ENCODE data around the gene FAM83C.
"Not testable (repeated sequence)": the region's sequence is repeated elsewhere in the genome, so short reads cannot be mapped to it uniquely, and the experiment has no call there.

FAM83C gene

GRCh38 chr20:35260426-35260825 is 31.8 kb downstream of the FAM83C start:
- ChIA-PET POLR2A (no interaction called here), CTCF (no interaction called here)
- no peak for TF ChIP-seq FOXM1 (IDR thresholded peaks at IDR 0.05; ENCODE audit: borderline replicate concordance)
- TF ChIP-seq CTBP1 (IDR thresholded peaks at IDR 0.05; ENCODE audit: borderline replicate concordance): no peak
- TF ChIP-seq ARNT (IDR thresholded peaks at IDR 0.05): no peak
- no peak for TF ChIP-seq ZNF384 (IDR thresholded peaks at IDR 0.05)
- no peak for TF ChIP-seq NFRKB (IDR thresholded peaks at IDR 0.05)
- no peak for TF ChIP-seq LEF1 (IDR thresholded peaks at IDR 0.05; ENCODE audit: borderline replicate concordance)
- TF ChIP-seq HDGF (IDR thresholded peaks at IDR 0.05; ENCODE audit: borderline replicate concordance): no peak
- TF ChIP-seq FOXK2 (IDR thresholded peaks at IDR 0.05): no peak
- no peak for TF ChIP-seq FOXA1 (IDR thresholded peaks at IDR 0.05)
- no peak for TF ChIP-seq ELF4 (IDR thresholded peaks at IDR 0.05)
- TF ChIP-seq SP1 (IDR thresholded peaks at IDR 0.05): no peak
- TF ChIP-seq SUZ12 (IDR thresholded peaks at IDR 0.05): no peak
- no peak for TF ChIP-seq TARDBP (IDR thresholded peaks at IDR 0.05)
- TF ChIP-seq L3MBTL2 (conservative IDR thresholded peaks at IDR 0.05): no peak
- TF ChIP-seq BHLHE40 (IDR thresholded peaks at IDR 0.05; ENCODE audit: borderline replicate concordance): no peak
- no peak for DNase-seq (ENCODE audit: extremely low spot score)

- CTCF ChIA-PET: no interaction called here
- TF ChIP-seq ARNT (IDR thresholded peaks at IDR 0.05): no peak
- no peak for TF ChIP-seq HDGF (IDR thresholded peaks at IDR 0.05; ENCODE audit: borderline replicate concordance)
- no peak for TF ChIP-seq FOXM1 (IDR thresholded peaks at IDR 0.05; ENCODE audit: borderline replicate concordance)
- no peak for TF ChIP-seq NFRKB (IDR thresholded peaks at IDR 0.05)
- no peak for TF ChIP-seq ZNF384 (IDR thresholded peaks at IDR 0.05)
- no peak for TF ChIP-seq TARDBP (IDR thresholded peaks at IDR 0.05)
- no peak for TF ChIP-seq PKNOX1 (IDR thresholded peaks at IDR 0.05)
- no peak for TF ChIP-seq BHLHE40 (IDR thresholded peaks at IDR 0.05; ENCODE audit: borderline replicate concordance)
- no peak for TF ChIP-seq SUZ12 (IDR thresholded peaks at IDR 0.05)
- no peak for TF ChIP-seq CTBP1 (IDR thresholded peaks at IDR 0.05; ENCODE audit: borderline replicate concordance)
- no peak for TF ChIP-seq LEF1 (IDR thresholded peaks at IDR 0.05; ENCODE audit: borderline replicate concordance)
- TF ChIP-seq ELF4 (IDR thresholded peaks at IDR 0.05): no peak
- no peak for TF ChIP-seq FOXA1 (IDR thresholded peaks at IDR 0.05)
- DNase-seq (ENCODE audit: extremely low spot score): no peak
- POLR2A ChIA-PET: interaction anchor here (1.6 kb wide), 1 partner anchor 21 kb away, joined by 3 read pairs; the partner anchor contains the start of gene MMP24OS
Observed at GRCh38 chr20:35257175-35257909, 34.9 kb downstream of the FAM83C start.

GRCh38 chr20:35254448-35254999 is 37.7 kb downstream of the FAM83C start:
- ChIA-PET CTCF (no interaction called here), POLR2A (no interaction called here)
- TF ChIP-seq ELF4 (IDR thresholded peaks at IDR 0.05) (no peak), BHLHE40 (IDR thresholded peaks at IDR 0.05; ENCODE audit: borderline replicate concordance) (no peak), SP1 (IDR thresholded peaks at IDR 0.05) (no peak), TARDBP (IDR thresholded peaks at IDR 0.05) (no peak), CTBP1 (IDR thresholded peaks at IDR 0.05; ENCODE audit: borderline replicate concordance) (no peak), HDGF (IDR thresholded peaks at IDR 0.05; ENCODE audit: borderline replicate concordance) (no peak), L3MBTL2 (conservative IDR thresholded peaks at IDR 0.05) (no peak), FOXA1 (IDR thresholded peaks at IDR 0.05) (no peak), ZNF384 (IDR thresholded peaks at IDR 0.05) (no peak), SUZ12 (IDR thresholded peaks at IDR 0.05) (no peak), PKNOX1 (IDR thresholded peaks at IDR 0.05) (no peak), NFRKB (IDR thresholded peaks at IDR 0.05) (no peak), LEF1 (IDR thresholded peaks at IDR 0.05; ENCODE audit: borderline replicate concordance) (no peak), ARNT (IDR thresholded peaks at IDR 0.05) (no peak), FOXK2 (IDR thresholded peaks at IDR 0.05) (no peak), FOXM1 (IDR thresholded peaks at IDR 0.05; ENCODE audit: borderline replicate concordance) (no peak)
- no peak for DNase-seq (ENCODE audit: extremely low spot score)

- POLR2A ChIA-PET: no interaction called here
- DNase-seq (ENCODE audit: extremely low spot score): no peak
- no peak for TF ChIP-seq FOXM1 (IDR thresholded peaks at IDR 0.05; ENCODE audit: borderline replicate concordance)
- CTCF ChIA-PET: no interaction called here
Observed at GRCh38 chr20:35253010-35253409, 39.2 kb downstream of the FAM83C start.

- DNase-seq (ENCODE audit: extremely low spot score); POLR2A ChIA-PET; CTCF ChIA-PET: not testable (repeated sequence)
Observed at GRCh38 chr20:35252598-35252997, 39.6 kb downstream of the FAM83C start.

- ChIA-PET CTCF (no interaction called here), POLR2A (no interaction called here)
Observed at GRCh38 chr20:35252037-35252461, 40.2 kb downstream of the FAM83C start.

More at GRCh38 chr20:35252037-35252461, 40.2 kb downstream of the FAM83C start:
- TF ChIP-seq LEF1 (IDR thresholded peaks at IDR 0.05; ENCODE audit: borderline replicate concordance) (no peak), ARNT (IDR thresholded peaks at IDR 0.05) (no peak), ELF4 (IDR thresholded peaks at IDR 0.05) (no peak), ZNF384 (IDR thresholded peaks at IDR 0.05) (no peak), PKNOX1 (IDR thresholded peaks at IDR 0.05) (no peak), TARDBP (IDR thresholded peaks at IDR 0.05) (no peak), HDGF (IDR thresholded peaks at IDR 0.05; ENCODE audit: borderline replicate concordance) (no peak)
- no peak for DNase-seq (ENCODE audit: extremely low spot score)

Measured in HEK293T (cell line).